K562 (cell line): ENCODE results near the gene ST7. TPM values are rescaled to one million over a fixed set of nuclear protein-coding genes. Genes with fewer than 3 reads are reported as not detected.
A peak's percentile ranks its signal among the peaks of the same experiment; 100 is the strongest.

Experiments used
- CBX1 ChIP-seq: sonication (generic); IDR thresholded peaks from 2 replicates; pipeline ENCODE4 v1.6.1; 2016; ENCODE audit warnings: antibody characterized with exemption, low read depth, mild to moderate bottlenecking
- CBX2 ChIP-seq: fragments of 200-600 bp; sonication (generic); IDR thresholded peaks from one replicate; pipeline ENCODE4 v1.6.1; 2012; ENCODE audit warnings: mild to moderate bottlenecking, low read length, inconsistent platforms; ENCODE audit not compliant: insufficient read depth, poor library complexity, severe bottlenecking
- CREB5 ChIP-seq: fragments of 250-450 bp; sonication (Bioruptor Pico); IDR thresholded peaks from 2 replicates; pipeline ENCODE4 v1.5.0; 2020; ENCODE audit warnings: mild to moderate bottlenecking
- GTF3C2 ChIP-seq: IDR thresholded peaks from 3 replicates; pipeline ENCODE4 v1.6.1; 2011; ENCODE audit warnings: borderline replicate concordance, mild to moderate bottlenecking, moderate library complexity; ENCODE audit not compliant: insufficient read length; ENCODE audit errors: extremely low read depth
- HMGN3 ChIP-seq: IDR thresholded peaks from 2 replicates; pipeline ENCODE4 v1.6.1; 2011; ENCODE audit warnings: borderline replicate concordance, low read depth, mild to moderate bottlenecking, mixed read lengths, low read length; ENCODE audit not compliant: insufficient read length; ENCODE audit errors: extremely low read depth
- L3MBTL2 ChIP-seq: fragments of 450-650 bp; IDR thresholded peaks from 2 replicates; pipeline ENCODE4 v1.6.1; 2016; ENCODE audit warnings: mild to moderate bottlenecking, moderate library complexity
- MTA1 ChIP-seq: fragments of 450-650 bp; IDR thresholded peaks from 2 replicates; pipeline ENCODE4 v1.6.1; 2017; ENCODE audit warnings: borderline replicate concordance
- MTF1 ChIP-seq: fragments of 250-450 bp; sonication (Bioruptor Pico); IDR thresholded peaks from 2 replicates; pipeline ENCODE4 v1.9.0; 2021; ENCODE audit warnings: moderate library complexity, mild to moderate bottlenecking, inconsistent platforms, borderline replicate concordance
- NBN ChIP-seq: fragments of 450-650 bp; IDR thresholded peaks from 2 replicates; pipeline ENCODE4 v1.6.1; 2016; ENCODE audit warnings: low read depth, mild to moderate bottlenecking
- NR2F6 ChIP-seq: fragments of 450-650 bp; formaldehyde crosslinking; IDR thresholded peaks from 2 replicates; pipeline ENCODE4 v1.4.0; 2020; ENCODE audit warnings: mild to moderate bottlenecking
- TAF9B ChIP-seq: fragments of 450-650 bp; IDR thresholded peaks from 2 replicates; pipeline ENCODE4 v1.6.1; 2018; ENCODE audit warnings: mild to moderate bottlenecking; ENCODE audit not compliant: partially characterized antibody
- polyA plus RNA-seq, 8 experiments: library from polyadenylated mRNA; depleted of rRNA in 4 of 8; stranded (reverse) in 5 of 8; unstranded in 3 of 8; fragments of >200 nt; fragmentation: Nextera tagmentation in 2 of 8; fragmentation: Illumina TruSeq in 1 of 8; extraction: Ambion mirVana in 2 of 8; extraction: Trizol in 1 of 8; gene quantifications; 2 replicates each; pipeline versions ENCODE4 v1.2.1 to v1.2.3, GENCODE V29; 2011 to 2014; ENCODE audit warnings: inconsistent platforms in 1 of 8, missing spikeins in 1 of 8
- total RNA-seq, 7 experiments: library from RNA; depleted of rRNA in 6 of 7; stranded (reverse); fragments of >200 nt in 6 of 7; fragmentation: Illumina TruSeq in 2 of 7; extraction: Trizol in 2 of 7; gene quantifications; 2 replicates each; pipeline versions ENCODE4 v1.2.1 to v1.2.3, GENCODE V29; 2011 to 2021; ENCODE audit warnings: low replicate concordance in 1 of 7
- TF ChIP-seq, protein P1 (sequence below), 2 experiments: fragments of 450-650 bp; IDR thresholded peaks; 2 replicates each; pipeline ENCODE4 v1.6.1; 2016
- TF ChIP-seq, protein P2 (sequence below), 2 experiments: IDR thresholded peaks in 1 of 2; conservative IDR thresholded peaks in 1 of 2; 2 replicates each; pipeline ENCODE4 v1.6.1; 2016; ENCODE audit warnings: low read depth in 2 of 2, mild to moderate bottlenecking in 1 of 2, missing compliant biosample characterization in 1 of 2, missing genetic modification characterization in 1 of 2, moderate library complexity in 1 of 2

Gene ST7
- total and polyA plus RNA-seq, 9 of the 15 experiments (the other 6 are each of a cell fraction or from before 2014, with no cell fraction given) = 23.9 to 56.3 (median 36.9) TPM

DNA sequence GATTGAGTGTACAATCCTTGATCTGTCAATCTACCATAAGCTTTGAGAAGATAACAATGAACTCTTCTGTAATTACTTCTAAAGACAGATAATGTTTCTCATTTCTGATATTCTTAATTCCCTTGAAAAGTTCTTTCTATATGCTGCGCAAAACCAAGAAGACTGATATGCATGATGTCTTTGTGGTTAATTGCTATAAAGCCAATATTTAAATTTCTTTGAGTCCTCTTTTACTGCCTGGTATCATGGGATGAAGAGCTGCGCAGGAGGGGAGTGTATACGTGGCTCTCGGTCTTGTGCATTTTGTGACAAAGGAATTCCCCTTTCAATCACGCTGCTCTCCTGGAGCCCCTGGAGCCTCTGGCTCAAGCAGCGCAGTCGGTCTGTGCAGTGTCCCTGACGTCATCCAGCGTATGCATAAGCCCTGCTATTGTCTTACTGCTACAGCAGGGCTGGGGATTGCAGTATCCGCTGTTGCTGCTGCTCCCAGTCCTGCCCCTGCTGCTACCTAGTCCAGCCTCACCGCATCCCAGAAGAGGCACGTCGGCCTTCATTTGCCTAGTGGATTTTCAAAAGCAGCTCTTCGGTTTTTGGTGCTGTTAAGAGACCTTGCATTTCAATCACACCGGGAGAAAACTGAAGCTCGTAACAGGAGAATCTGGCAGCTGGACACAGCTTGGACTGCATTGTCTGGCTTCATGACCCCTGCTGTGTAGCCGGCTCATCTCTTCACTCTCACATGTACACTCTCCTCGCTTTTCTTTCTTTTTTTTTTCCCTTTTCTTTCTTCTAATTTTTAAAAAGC lies 66.7 kb downstream of the ST7 start (continued):
- no peak for TF ChIP-seq CBX2
- no peak for TF ChIP-seq GTF3C2
- peak; percentile 36; the same call in 1 of the 2 replicates for TF ChIP-seq L3MBTL2
- TF ChIP-seq CREB5 (CRISPR knock-in tag) = no peak
- no peak for TF ChIP-seq CBX1
- TF ChIP-seq, protein P1, sequence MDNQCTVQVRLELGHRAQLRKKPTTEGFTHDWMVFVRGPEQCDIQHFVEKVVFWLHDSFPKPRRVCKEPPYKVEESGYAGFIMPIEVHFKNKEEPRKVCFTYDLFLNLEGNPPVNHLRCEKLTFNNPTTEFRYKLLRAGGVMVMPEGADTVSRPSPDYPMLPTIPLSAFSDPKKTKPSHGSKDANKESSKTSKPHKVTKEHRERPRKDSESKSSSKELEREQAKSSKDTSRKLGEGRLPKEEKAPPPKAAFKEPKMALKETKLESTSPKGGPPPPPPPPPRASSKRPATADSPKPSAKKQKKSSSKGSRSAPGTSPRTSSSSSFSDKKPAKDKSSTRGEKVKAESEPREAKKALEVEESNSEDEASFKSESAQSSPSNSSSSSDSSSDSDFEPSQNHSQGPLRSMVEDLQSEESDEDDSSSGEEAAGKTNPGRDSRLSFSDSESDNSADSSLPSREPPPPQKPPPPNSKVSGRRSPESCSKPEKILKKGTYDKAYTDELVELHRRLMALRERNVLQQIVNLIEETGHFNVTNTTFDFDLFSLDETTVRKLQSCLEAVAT (IDR thresholded peaks at IDR 0.05) = peak in 1 of 2 experiments; percentile 36; a peak in 1 of 4 replicates
- TF ChIP-seq TAF9B = no peak
- TF ChIP-seq HMGN3 = no peak
- no peak for TF ChIP-seq MTF1
- peak; percentile 61; the same call in 1 of the 2 replicates for TF ChIP-seq MTA1
- TF ChIP-seq, protein P2, sequence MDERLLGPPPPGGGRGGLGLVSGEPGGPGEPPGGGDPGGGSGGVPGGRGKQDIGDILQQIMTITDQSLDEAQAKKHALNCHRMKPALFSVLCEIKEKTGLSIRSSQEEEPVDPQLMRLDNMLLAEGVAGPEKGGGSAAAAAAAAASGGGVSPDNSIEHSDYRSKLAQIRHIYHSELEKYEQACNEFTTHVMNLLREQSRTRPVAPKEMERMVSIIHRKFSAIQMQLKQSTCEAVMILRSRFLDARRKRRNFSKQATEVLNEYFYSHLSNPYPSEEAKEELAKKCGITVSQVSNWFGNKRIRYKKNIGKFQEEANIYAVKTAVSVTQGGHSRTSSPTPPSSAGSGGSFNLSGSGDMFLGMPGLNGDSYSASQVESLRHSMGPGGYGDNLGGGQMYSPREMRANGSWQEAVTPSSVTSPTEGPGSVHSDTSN (CRISPR knock-in tag; IDR thresholded peaks at IDR 0.05; ENCODE audit: low read depth) = no peak
- TF ChIP-seq, protein P2 (tag; conservative IDR thresholded peaks at IDR 0.05; ENCODE audit: low read depth) = 0 out of 2 replicates have a peak, but pooled peaks have one; percentile 5
- TF ChIP-seq NR2F6 (CRISPR knock-in tag) = no peak
- TF ChIP-seq NBN = peak; percentile 87; the same call in 1 of the 2 replicates
